Activated CD4-positive, CD25-positive, alpha-beta regulatory T cell (primary cell): Measurements from ENCODE around the gene PLXNA4.

ENCODE experiments used
- DNase-seq, 4 experiments: peaks; one replicate each; lab custom pipeline; 2025; lab: John Stamatoyannopoulos, UW

PLXNA4 gene

GRCh38 chr7:132312531-132313055 is 263.7 kb downstream of the PLXNA4 start:
- no peak for DNase-seq

GRCh38 chr7:132311733-132312132 is 264.5 kb downstream of the PLXNA4 start:
- DNase-seq: no peak

- no peak for DNase-seq
These were observed 267.0 kb downstream of the PLXNA4 start for GRCh38 chr7:132309102-132309805.

- DNase-seq: no peak
These were observed 268.8 kb downstream of the PLXNA4 start for GRCh38 chr7:132307465-132307864.

- no peak for DNase-seq
These were observed 275.5 kb downstream of the PLXNA4 start for GRCh38 chr7:132300599-132301277.

- DNase-seq: no peak
These were observed 277.5 kb downstream of the PLXNA4 start for GRCh38 chr7:132298790-132299189.

GRCh38 chr7:132296820-132297219 is 279.4 kb downstream of the PLXNA4 start:
- DNase-seq: no peak

GRCh38 chr7:132295175-132295574 is 281.1 kb downstream of the PLXNA4 start:
- no peak for DNase-seq

- DNase-seq: no peak
These were observed 283.5 kb downstream of the PLXNA4 start for GRCh38 chr7:132292803-132293202.

- no peak for DNase-seq
These were observed 284.8 kb downstream of the PLXNA4 start for GRCh38 chr7:132291481-132291880.

GRCh38 chr7:132290021-132290420 is 286.2 kb downstream of the PLXNA4 start:
- no peak for DNase-seq

GRCh38 chr7:132286836-132287235 is 289.4 kb downstream of the PLXNA4 start:
- DNase-seq: no peak

- no peak for DNase-seq
These were observed 295.9 kb downstream of the PLXNA4 start for GRCh38 chr7:132280335-132280734.

- DNase-seq: no peak
These were observed 296.6 kb downstream of the PLXNA4 start for GRCh38 chr7:132279718-132280117.

GRCh38 chr7:132276976-132277725 is 299.1 kb downstream of the PLXNA4 start:
- DNase-seq: no peak

GRCh38 chr7:132276234-132276630 is 300.0 kb downstream of the PLXNA4 start:
- no peak for DNase-seq

GRCh38 chr7:132275416-132276233 is 300.6 kb downstream of the PLXNA4 start:
- DNase-seq: no peak

- DNase-seq: no peak
These were observed 303.4 kb downstream of the PLXNA4 start for GRCh38 chr7:132272763-132273371.

GRCh38 chr7:132270517-132270916 is 305.8 kb downstream of the PLXNA4 start:
- no peak for DNase-seq

GRCh38 chr7:132269718-132270117 is 306.6 kb downstream of the PLXNA4 start:
- DNase-seq: no peak

- no peak for DNase-seq
These were observed 313.1 kb downstream of the PLXNA4 start for GRCh38 chr7:132263151-132263550.

GRCh38 chr7:132262160-132262470 is 314.2 kb downstream of the PLXNA4 start:
- DNase-seq: no peak
